ENCODE results near the gene ERBB2. TPM values are rescaled to one million over a fixed set of nuclear protein-coding genes. Genes with fewer than 3 reads are reported as not detected.

The ERBB2 gene
- total and polyA plus RNA-seq, 9 of the 15 experiments (the other 6 are each of a cell fraction or from before 2014, with no cell fraction given), result 0.74 to 5.6 (median 3.3) TPM

DNA sequence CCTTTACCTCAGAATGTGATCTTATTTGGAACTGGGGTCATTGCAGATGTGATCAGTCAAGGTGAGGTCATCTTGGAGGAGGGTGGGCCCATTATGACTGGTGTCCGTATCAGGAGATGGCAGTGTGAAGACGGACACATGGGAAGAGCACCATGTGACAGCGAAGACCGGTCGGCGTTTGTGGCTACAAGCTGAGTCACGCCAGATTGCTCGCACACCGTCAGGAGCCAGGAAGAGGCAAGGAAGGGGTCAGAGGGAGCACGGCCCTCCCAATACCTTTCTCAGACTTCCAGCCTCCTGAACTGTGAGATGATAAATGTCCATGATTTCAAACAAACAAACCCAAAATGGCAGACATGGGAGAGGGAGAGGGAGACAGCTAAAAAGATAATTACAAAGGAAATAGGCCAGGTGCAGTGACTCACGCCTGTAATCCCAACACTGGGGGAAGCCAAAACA, 49.7 kb upstream of the ERBB2 start:
- peak overlapping the region; percentile 34 for H2AFZ ChIP-seq (ENCODE audit: low read depth, low read length)
- H3K79me2 ChIP-seq (ENCODE audit: control insufficient read depth, insufficient read depth, low read length), result peaks cover 68% of the 10 kb centered on the region
- intact Hi-C loops (cut with micrococcal nuclease) (no loop called here), in situ Hi-C loops (cut with MboI) (no loop called here)
- ChIA-PET CTCF (ENCODE audit: low intra/inter-chr PET ratio) (no interaction called here), POLR2A (interaction anchor here (0.7 to 2.5 kb wide), 7 partner anchors 10 to 353 kb away, joined by 3 to 11 read pairs (median 5); partner anchors contain the start of genes PNMT and STARD3)
- peaks cover 21% of the 10 kb centered on the region for H3K36me3 ChIP-seq (ENCODE audit: control insufficient read depth, insufficient read depth, low read length)
- peaks cover 59 to 67% of the 10 kb centered on the region in 2 experiments for H3K4me1 ChIP-seq (replicated peaks in 1 of 2; ENCODE audit: control insufficient read depth in 2 of 2, insufficient read depth in 2 of 2, low read length in 2 of 2)
- DNase-seq (ENCODE audit: extremely low read depth in 1 of 4, low spot score in 3 of 4) (peak; percentile 78 to 95 (median 83)), FAIRE-seq (peak; percentile 98), ATAC-seq (peak; percentile 88)
- no peaks in the 10 kb centered on the region for H3K9me1 ChIP-seq (ENCODE audit: control insufficient read depth, insufficient read depth, low read length)
- H3K4me3 ChIP-seq, result no peak overlapping the region
- H3K4me2 ChIP-seq (ENCODE audit: insufficient read depth, low read length), result peak overlapping the region; percentile 62
- 3% methylated on average over 11 of the region's 11 CpGs for WGBS (ENCODE audit: insufficient coverage, low coverage, missing lambda C conversion rate)
- BruUV-seq (replicated peaks), result no TSS peak
- peak overlapping the region; percentile 40 to 53; a peak in 3 of 4 replicates for H3K9ac ChIP-seq (ENCODE audit: insufficient read depth in 1 of 2, low read depth in 2 of 2, low read length in 2 of 2)
- H3K27me3 ChIP-seq (ENCODE audit: control insufficient read depth in 2 of 2, insufficient read depth in 2 of 2, low read length in 2 of 2), result no peaks in the 10 kb centered on the region
- H3K9me3 ChIP-seq (replicated peaks; ENCODE audit: control insufficient read depth, insufficient read depth, low read depth, low read length), result no peaks in the 10 kb centered on the region
- H3K27ac ChIP-seq (ENCODE audit: extremely low read depth, low read depth, low read length), result peak overlapping the region; percentile 88
- H4K20me1 ChIP-seq (replicated peaks; ENCODE audit: control insufficient read depth, insufficient read depth, low read length), result 0 out of 2 replicates have a peak, but pooled peaks cover 4% of the 10 kb centered on the region
- TF ChIP-seq NEUROD1 (IDR thresholded peaks at IDR 0.05; ENCODE audit: borderline replicate concordance, low read depth, low read length, partially characterized antibody) (peak; percentile 47), ASH1L (IDR thresholded peaks at IDR 0.05; ENCODE audit: borderline replicate concordance, low read depth, partially characterized antibody) (no peak), JUN (IDR thresholded peaks at IDR 0.05; ENCODE audit: borderline replicate concordance, low read depth, low read length) (peak; percentile 90), JUN (CRISPR knock-in tag; IDR thresholded peaks at IDR 0.05; ENCODE audit: borderline replicate concordance) (no peak), KLF16 (IDR thresholded peaks at IDR 0.05) (no peak)
- TF ChIP-seq, protein P1, sequence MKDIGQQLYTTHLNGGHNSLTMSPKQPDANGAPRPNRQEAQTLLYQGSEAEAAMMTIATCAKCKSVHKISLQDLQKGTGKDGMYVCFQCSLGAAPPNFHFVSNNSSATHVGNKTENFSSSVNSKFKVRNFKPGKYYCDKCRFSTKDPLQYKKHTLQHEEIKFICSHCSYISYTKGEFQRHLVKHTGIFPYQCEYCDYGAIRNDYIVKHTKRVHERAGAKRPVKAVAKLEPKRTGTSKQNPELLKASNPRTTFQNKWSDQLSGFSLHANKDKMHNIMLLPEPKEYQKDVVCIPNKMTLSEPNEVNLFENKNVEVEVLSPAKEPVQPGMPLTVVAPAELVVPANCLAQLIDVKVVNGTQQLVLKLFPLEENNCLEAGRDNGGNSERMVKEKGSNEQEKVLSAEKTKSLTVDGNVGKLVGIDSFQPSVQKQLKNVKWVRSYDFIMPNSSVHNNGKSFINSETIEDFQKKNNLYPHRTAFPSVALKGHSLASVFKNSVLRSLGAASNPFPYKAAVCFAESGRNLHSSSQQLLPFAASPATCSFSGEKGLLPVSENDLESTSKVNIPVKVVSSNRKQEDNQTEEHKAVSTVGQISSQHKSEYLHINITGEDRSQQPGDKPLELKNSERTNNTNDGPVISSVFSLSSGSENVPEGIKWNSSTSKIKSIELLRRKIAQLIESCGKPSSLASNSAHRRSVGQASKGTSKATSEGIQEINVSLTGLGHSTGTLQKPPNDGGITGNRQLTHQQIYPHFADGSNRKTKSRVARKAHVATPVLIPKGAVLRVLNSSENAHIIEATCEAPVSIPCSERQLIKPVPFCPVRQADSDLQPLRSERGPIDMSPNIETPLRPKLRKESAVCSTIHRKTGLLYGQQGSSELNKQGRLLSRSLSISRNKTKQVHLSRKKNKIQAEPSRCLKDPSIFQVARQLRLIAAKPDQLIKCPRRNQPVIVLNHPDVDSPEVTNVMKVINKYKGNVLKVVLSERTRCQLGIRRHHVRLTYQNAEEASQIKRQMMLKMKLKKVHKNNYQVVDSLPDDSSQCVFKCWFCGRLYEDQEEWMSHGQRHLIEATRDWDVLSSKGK (CRISPR knock-in tag; IDR thresholded peaks at IDR 0.05), result no peak
- TF ChIP-seq, protein P2, sequence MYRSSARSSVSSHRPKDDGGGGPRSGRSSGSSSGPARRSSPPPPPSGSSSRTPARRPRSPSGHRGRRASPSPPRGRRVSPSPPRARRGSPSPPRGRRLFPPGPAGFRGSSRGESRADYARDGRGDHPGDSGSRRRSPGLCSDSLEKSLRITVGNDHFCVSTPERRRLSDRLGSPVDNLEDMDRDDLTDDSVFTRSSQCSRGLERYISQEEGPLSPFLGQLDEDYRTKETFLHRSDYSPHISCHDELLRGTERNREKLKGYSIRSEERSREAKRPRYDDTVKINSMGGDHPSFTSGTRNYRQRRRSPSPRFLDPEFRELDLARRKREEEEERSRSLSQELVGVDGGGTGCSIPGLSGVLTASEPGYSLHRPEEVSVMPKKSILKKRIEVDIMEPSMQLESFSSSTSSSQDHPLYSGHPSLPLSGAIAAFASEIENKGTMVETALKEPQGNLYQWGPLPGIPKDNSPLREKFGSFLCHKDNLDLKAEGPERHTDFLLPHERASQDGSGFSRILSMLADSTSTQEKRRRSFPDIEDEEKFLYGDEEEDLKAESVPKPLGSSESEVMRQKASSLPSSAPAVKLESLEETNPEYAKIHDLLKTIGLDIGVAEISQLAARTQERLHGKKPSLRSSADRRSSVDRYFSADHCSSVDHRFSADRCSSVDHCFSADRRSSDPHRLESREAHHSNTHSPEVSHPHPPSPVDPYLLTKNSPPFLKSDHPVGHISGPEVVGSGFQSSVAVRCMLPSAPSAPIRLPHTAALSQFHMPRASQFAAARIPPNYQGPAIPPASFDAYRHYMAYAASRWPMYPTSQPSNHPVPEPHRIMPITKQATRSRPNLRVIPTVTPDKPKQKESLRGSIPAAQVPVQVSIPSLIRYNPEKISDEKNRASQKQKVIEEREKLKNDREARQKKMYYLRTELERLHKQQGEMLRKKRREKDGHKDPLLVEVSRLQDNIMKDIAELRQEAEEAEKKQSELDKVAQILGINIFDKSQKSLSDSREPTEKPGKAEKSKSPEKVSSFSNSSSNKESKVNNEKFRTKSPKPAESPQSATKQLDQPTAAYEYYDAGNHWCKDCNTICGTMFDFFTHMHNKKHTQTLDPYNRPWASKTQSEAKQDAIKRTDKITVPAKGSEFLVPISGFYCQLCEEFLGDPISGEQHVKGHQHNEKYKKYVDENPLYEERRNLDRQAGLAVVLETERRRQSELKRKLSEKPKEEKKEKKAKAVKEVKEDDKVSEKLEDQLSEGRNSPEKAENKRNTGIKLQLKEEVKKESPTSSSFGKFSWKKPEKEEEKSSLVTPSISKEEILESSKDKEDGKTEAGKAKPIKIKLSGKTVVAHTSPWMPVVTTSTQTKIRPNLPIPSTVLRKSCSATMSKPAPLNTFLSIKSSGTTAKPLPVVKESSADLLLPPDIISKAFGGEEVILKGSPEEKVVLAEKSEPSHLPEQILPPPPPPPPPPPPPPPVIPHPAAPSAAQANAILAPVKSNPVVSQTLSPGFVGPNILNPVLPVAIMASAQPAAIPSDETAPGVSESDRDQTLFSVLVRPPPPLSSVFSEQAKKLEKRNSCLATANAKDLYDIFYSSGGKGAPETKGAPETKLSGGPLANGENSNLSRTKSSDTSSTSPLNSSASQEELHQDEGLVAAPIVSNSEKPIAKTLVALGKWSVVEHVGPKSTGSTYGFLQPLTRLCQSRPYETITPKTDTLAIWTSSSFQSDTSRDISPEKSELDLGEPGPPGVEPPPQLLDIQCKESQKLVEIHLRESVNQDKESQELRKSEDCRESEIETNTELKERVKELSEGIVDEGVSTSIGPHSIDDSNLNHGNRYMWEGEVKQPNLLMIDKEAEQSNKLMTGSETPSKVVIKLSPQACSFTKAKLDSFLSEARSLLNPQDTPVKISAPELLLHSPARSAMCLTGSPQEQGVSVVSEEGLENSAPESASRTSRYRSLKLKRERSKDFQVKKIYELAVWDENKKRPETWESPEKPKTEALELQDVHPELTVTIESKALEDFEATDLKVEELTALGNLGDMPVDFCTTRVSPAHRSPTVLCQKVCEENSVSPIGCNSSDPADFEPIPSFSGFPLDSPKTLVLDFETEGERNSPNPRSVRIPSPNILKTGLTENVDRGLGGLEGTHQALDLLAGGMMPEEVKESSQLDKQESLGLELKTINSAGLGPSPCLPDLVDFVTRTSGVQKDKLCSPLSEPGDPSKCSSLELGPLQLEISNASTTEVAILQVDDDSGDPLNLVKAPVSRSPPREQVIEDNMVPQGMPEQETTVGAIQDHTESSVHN (IDR thresholded peaks at IDR 0.05; ENCODE audit: borderline replicate concordance in 1 of 2, low read depth in 1 of 2), result peak in 1 of 2 experiments; percentile 71; a peak in 2 of 4 replicates
- TF ChIP-seq, protein P3, sequence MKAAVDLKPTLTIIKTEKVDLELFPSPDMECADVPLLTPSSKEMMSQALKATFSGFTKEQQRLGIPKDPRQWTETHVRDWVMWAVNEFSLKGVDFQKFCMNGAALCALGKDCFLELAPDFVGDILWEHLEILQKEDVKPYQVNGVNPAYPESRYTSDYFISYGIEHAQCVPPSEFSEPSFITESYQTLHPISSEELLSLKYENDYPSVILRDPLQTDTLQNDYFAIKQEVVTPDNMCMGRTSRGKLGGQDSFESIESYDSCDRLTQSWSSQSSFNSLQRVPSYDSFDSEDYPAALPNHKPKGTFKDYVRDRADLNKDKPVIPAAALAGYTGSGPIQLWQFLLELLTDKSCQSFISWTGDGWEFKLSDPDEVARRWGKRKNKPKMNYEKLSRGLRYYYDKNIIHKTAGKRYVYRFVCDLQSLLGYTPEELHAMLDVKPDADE (conservative IDR thresholded peaks at IDR 0.05; ENCODE audit: control insufficient read depth, low read depth, low read length), result no peak
